ENCODE results near the gene BCL2L11.

- TF ChIP-seq CTCF (IDR thresholded peaks at IDR 0.05 in 4 of 5, conservative IDR thresholded peaks at IDR 0.05 in 1 of 5) = no peak
- TF ChIP-seq POLR2A (IDR thresholded peaks at IDR 0.05) = no peak
Measured at GRCh38 chr2:111140815-111141214, 20.1 kb downstream of the BCL2L11 start.

Data from gastrocnemius medialis (tissue), 4 donors.